HG02852 (cell line): ENCODE measurements around the gene MGAT2.
"Not testable (repeated sequence)": the region's sequence is repeated elsewhere in the genome, so short reads cannot be mapped to it uniquely, and the experiment has no call there.

Source experiments
- ATAC-seq: cut with Tn5 transposase; IDR thresholded peaks from one replicate; pipeline ENCODE4 v1.9.1; 2021; ENCODE audit warnings: mild to moderate bottlenecking, moderate library complexity; ENCODE audit not compliant: unreplicated experiment

Gene MGAT2

DNA sequence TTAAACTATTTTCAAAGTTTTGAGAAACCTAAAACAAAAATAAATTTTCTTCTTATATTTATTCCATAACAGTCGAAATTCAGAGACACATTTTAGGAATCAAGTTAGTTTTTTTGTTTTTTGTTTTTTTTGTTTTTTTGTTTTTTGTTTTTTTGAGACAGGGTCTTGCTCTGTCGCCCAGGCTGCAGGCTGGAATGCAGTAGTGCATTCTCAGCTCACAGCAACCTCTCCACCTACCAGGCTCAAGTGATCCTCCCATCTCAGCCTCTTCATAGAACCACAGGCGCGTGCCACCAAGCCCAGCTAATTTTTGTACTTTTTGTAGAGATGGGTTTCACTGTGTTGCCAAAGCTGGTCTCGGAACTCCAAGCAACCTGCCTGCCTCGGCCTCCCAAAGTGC is 32.9 kb downstream of the MGAT2 start:
- no peak for ATAC-seq

GRCh38 chr14:49654511-49654910 is 33.9 kb downstream of the MGAT2 start:
- ATAC-seq: no peak

DNA sequence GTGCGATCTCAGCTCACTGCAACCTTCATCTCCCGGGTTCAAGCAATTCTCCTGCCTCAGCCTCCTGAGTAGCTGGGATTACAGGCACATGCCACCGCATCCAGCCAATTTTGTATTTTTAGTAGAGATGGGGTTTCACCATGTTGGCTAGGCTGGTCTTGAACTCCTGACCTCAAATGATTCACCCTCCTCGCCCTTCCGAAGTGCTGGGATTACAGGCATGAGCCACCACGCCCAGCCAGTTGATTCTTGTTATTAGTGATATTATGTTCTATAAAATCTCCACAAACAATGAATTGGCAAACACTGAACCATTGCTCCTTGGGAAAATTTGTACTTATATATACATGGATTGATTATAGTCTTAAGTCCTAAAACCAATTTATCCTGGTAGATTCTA is 36.9 kb downstream of the MGAT2 start:
- not testable (repeated sequence) for ATAC-seq

DNA sequence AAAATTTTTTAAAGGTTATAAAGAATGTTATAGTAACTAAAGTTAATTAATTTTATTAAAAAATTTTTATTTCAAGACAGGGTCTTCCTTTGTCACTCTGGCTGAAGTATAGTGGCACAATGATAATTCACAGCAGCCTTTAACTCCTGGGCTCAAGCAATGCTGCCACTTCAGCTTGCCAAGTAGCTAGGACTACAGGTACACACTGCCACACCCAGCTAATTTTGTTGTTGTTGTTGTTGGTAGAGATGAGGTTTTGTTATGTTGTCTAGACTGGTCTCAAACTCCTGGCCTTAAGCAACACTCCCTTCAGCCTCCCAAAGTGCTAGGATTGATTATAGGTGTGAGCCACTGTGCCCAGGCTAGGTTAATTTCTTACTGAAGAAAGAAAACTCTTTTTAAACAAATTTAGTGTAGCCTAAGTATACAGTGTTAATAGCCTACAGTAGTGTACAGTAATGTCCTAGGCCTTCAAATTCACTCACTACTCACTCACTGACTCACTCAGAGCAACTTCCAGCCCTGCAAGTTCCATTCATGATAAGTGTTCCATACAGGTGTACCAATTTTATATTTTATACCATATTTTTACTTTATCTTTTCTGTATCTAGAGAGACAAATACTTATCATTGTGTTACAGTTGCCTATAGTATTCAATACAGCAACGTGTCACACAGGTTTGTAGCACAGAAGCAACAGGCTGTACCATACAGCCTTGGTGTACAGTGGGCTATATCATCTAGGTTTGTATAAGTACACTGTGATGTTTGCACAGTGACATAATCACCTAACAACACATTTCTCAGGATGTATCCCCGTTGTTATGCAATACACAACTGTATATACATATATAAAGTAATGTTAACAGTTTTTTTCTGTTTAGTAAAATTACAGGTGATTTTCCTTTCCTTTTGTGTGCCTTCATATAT is 39.2 kb downstream of the MGAT2 start:
- ATAC-seq: no peak

GRCh38 chr14:49670475-49670874 is 49.9 kb downstream of the MGAT2 start:
- ATAC-seq: no peak
